Keratinocyte (primary cell): ENCODE data around the gene ALG14. TPM values are rescaled to one million over a fixed set of nuclear protein-coding genes. Genes with fewer than 3 reads are reported as not detected.

ENCODE experiments used
- DNase-seq: peaks from one replicate; pipeline ENCODE4 v3.0.0-alpha.2; 2011; ENCODE audit warnings: low read depth, missing footprints, low spot score
- FAIRE-seq: peaks from 2 replicates; lab custom pipeline; 2011; peaks lifted over from hg19 to GRCh38; lab: Jason Lieb, UNC
- H2AFZ ChIP-seq: 2 replicates; pipeline ENCODE4 v1.6.0; 2012; ENCODE audit warnings: low read length, control low read depth, inconsistent platforms; ENCODE audit not compliant: control insufficient read depth
- H3K27ac ChIP-seq: 2 replicates; pipeline ENCODE4 v1.5.1; 2011; ENCODE audit warnings: low read length; ENCODE audit not compliant: control insufficient read depth, insufficient read depth
- H3K27me3 ChIP-seq: 3 replicates; pipeline ENCODE4 v1.6.0; 2011; ENCODE audit warnings: low read length; ENCODE audit not compliant: control insufficient read depth, insufficient read depth; ENCODE audit errors: extremely low read depth
- H3K36me3 ChIP-seq, 2 experiments: 2 replicates in 1 of 2; 3 replicates in 1 of 2; pipeline ENCODE4 v1.5.1; 2011; ENCODE audit warnings: low read length in 2 of 2, mild to moderate bottlenecking in 1 of 2; ENCODE audit not compliant: control insufficient read depth in 2 of 2, insufficient read depth in 2 of 2; ENCODE audit errors: extremely low read depth in 1 of 2
- H3K4me1 ChIP-seq: 3 replicates; pipeline ENCODE4 v1.5.1; 2011; ENCODE audit warnings: low read length; ENCODE audit not compliant: control insufficient read depth, insufficient read depth; ENCODE audit errors: extremely low read depth
- H3K4me2 ChIP-seq: 3 replicates; pipeline ENCODE4 v1.6.0; 2011; ENCODE audit warnings: low read depth, low read length; ENCODE audit not compliant: control insufficient read depth, insufficient read depth; ENCODE audit errors: extremely low read depth
- H3K4me3 ChIP-seq, 3 experiments: fragments of 200-600 bp in 1 of 3; sonication (generic) in 1 of 3; 2 replicates in 2 of 3; 3 replicates in 1 of 3; pipeline ENCODE4 v1.5.1; 2011 to 2016; ENCODE audit warnings: low read length in 3 of 3, mild to moderate bottlenecking in 3 of 3, control low read depth in 2 of 3, inconsistent platforms in 1 of 3, low read depth in 1 of 3, mixed read lengths in 1 of 3, mixed run types in 1 of 3, moderate library complexity in 1 of 3; ENCODE audit not compliant: control insufficient read depth in 2 of 3, insufficient read depth in 2 of 3; ENCODE audit errors: extremely low read depth in 1 of 3
- H3K79me2 ChIP-seq: 2 replicates; pipeline ENCODE4 v1.6.0; 2012; ENCODE audit warnings: low read length; ENCODE audit not compliant: control insufficient read depth, insufficient read depth
- H3K9ac ChIP-seq: 3 replicates; pipeline ENCODE4 v1.6.0; 2011; ENCODE audit warnings: low read length; ENCODE audit not compliant: control insufficient read depth, insufficient read depth; ENCODE audit errors: extremely low read depth
- H3K9me1 ChIP-seq: 3 replicates; pipeline ENCODE4 v1.6.0; 2011; ENCODE audit warnings: low read length; ENCODE audit not compliant: control insufficient read depth, insufficient read depth; ENCODE audit errors: extremely low read depth
- H3K9me3 ChIP-seq: 2 replicates; pipeline ENCODE4 v1.5.1; 2012; ENCODE audit warnings: low read depth, low read length; ENCODE audit not compliant: control insufficient read depth
- H4K20me1 ChIP-seq: 3 replicates; pipeline ENCODE4 v1.6.0; 2011; ENCODE audit warnings: low read length; ENCODE audit not compliant: control insufficient read depth, insufficient read depth; ENCODE audit errors: extremely low read depth
- CTCF ChIP-seq, 3 experiments: IDR thresholded peaks in 1 of 3; conservative IDR thresholded peaks in 1 of 3; optimal IDR thresholded peaks in 1 of 3; 2 replicates in 2 of 3; 3 replicates in 1 of 3; pipeline versions ENCODE3 to v1.5.1; 2011; ENCODE audit warnings: low read length in 3 of 3, mild to moderate bottlenecking in 3 of 3, moderate library complexity in 2 of 3, control low read depth in 1 of 3, inconsistent platforms in 1 of 3; ENCODE audit not compliant: insufficient read depth in 2 of 3; ENCODE audit errors: extremely low read depth in 1 of 3
- EZH2 ChIP-seq: IDR thresholded peaks from one replicate; pipeline ENCODE4 v1.6.1; 2012; ENCODE audit warnings: inconsistent platforms, mild to moderate bottlenecking, low read length, moderate library complexity
- dilution Hi-C: fragments of 300-500 bp; cut with MboI; formaldehyde crosslinking; loops from one replicate; pipeline ENCODE4 v1.7.0; 2020; ENCODE audit warnings: low sequenced_read_pairs; ENCODE audit not compliant: extremely low pct_ligation_motif_present
- polyA plus RNA-seq, 5 experiments: library from polyadenylated mRNA; depleted of rRNA in 3 of 5; stranded (reverse) in 3 of 5; stranded (forward) in 1 of 5; unstranded in 1 of 5; fragments of >200 nt; gene quantifications; 1 replicate in 1 of 5; 2 replicates in 3 of 5; 3 replicates in 1 of 5; pipeline versions ENCODE4 v1.2.1 to v1.2.3, GENCODE V29; 2011 to 2012; ENCODE audit warnings: missing spikeins in 2 of 5, low read depth in 1 of 5, low replicate concordance in 1 of 5

ALG14 gene
- polyA plus RNA-seq, 1 donor (not counting 4 experiments of a cell fraction or from before 2014, with no cell fraction given) = 4.6 TPM

- Histone ChIP-seq H3K4me2 (no peak overlapping the region), H3K9me1 (no peaks in the 10 kb centered on the region), H2AFZ (no peak overlapping the region), H3K4me3 (no peak overlapping the region), H3K9ac (peak overlapping the region; percentile 36), H4K20me1 (no peaks in the 10 kb centered on the region), H3K27me3 (no peaks in the 10 kb centered on the region), H3K79me2 (no peaks in the 10 kb centered on the region), H3K9me3 (no peaks in the 10 kb centered on the region), H3K4me1 (peaks cover 28% of the 10 kb centered on the region), H3K36me3 (no peaks in the 10 kb centered on the region), H3K27ac (no peak overlapping the region)
- dilution Hi-C loops = no loop called here
- DNase-seq (no peak), FAIRE-seq (peak; percentile 67)
- TF ChIP-seq EZH2 (no peak), CTCF (optimal IDR thresholded peaks at IDR 0.05 in 1 of 3, IDR thresholded peaks at IDR 0.05 in 1 of 3, conservative IDR thresholded peaks at IDR 0.05 in 1 of 3; ENCODE audit: extremely low read depth in 1 of 3, insufficient read depth in 2 of 3, low read length in 3 of 3) (peak; percentile 63 to 90 (median 85))
Observed at GRCh38 chr1:95041491-95042165, 31.1 kb downstream of the ALG14 start.

GRCh38 chr1:95040032-95040525 is 32.7 kb downstream of the ALG14 start:
- Histone ChIP-seq H3K27me3 (no peaks in the 10 kb centered on the region), H2AFZ (no peak overlapping the region), H3K4me2 (peak overlapping the region; percentile 12), H3K4me3 (no peak overlapping the region), H3K79me2 (no peaks in the 10 kb centered on the region), H3K9me3 (no peaks in the 10 kb centered on the region), H3K9ac (no peak overlapping the region), H3K36me3 (no peaks in the 10 kb centered on the region), H3K4me1 (peaks cover 38% of the 10 kb centered on the region), H4K20me1 (no peaks in the 10 kb centered on the region), H3K9me1 (no peaks in the 10 kb centered on the region), H3K27ac (peak overlapping the region; percentile 58)
- DNase-seq = no peak
- TF ChIP-seq CTCF (optimal IDR thresholded peaks at IDR 0.05 in 1 of 3, IDR thresholded peaks at IDR 0.05 in 1 of 3, conservative IDR thresholded peaks at IDR 0.05 in 1 of 3; ENCODE audit: extremely low read depth in 1 of 3, insufficient read depth in 2 of 3, low read length in 3 of 3) (no peak), EZH2 (no peak)
- dilution Hi-C loops = no loop called here
- no peak for FAIRE-seq
